Stomach (tissue), 4 donors: ENCODE data around the gene FCRL1.

ENCODE experiments used
- EP300 ChIP-seq: sonication (generic); formaldehyde crosslinking; IDR thresholded peaks from one replicate; pipeline ENCODE4 v1.6.1; 2017; ENCODE audit warnings: antibody characterized with exemption
- TF ChIP-seq, protein P1 (sequence below), 7 experiments: fragments of 450-650 bp in 4 of 7; fragments of 200-600 bp in 3 of 7; sonication (generic) in 3 of 7; IDR thresholded peaks; one replicate each; pipeline ENCODE4 v1.5.1; 2016 to 2019; ENCODE audit warnings: antibody characterized with exemption in 7 of 7, control low read depth in 2 of 7, mild to moderate bottlenecking in 1 of 7

DNA sequence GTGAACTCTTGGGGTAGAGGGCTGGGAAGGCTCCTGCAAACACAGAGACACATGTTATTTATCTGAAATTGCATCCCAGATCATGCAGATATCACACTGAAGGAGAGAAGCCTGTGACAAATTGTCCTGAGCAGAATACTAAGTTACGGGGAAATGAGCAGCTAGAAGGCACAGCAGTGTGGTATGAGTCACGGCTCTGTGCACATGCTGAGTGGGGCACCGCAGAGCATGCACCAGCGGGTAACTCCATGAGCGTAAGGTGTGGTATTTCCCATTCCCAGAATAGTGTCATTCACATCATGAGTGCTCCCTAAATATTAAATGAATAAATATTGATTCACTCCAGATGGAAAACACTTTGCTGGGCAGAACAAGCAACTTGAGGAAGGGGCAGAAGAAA, 21.7 kb downstream of the FCRL1 start:
- TF ChIP-seq, protein P1, sequence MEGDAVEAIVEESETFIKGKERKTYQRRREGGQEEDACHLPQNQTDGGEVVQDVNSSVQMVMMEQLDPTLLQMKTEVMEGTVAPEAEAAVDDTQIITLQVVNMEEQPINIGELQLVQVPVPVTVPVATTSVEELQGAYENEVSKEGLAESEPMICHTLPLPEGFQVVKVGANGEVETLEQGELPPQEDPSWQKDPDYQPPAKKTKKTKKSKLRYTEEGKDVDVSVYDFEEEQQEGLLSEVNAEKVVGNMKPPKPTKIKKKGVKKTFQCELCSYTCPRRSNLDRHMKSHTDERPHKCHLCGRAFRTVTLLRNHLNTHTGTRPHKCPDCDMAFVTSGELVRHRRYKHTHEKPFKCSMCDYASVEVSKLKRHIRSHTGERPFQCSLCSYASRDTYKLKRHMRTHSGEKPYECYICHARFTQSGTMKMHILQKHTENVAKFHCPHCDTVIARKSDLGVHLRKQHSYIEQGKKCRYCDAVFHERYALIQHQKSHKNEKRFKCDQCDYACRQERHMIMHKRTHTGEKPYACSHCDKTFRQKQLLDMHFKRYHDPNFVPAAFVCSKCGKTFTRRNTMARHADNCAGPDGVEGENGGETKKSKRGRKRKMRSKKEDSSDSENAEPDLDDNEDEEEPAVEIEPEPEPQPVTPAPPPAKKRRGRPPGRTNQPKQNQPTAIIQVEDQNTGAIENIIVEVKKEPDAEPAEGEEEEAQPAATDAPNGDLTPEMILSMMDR (IDR thresholded peaks at IDR 0.05) = no peak
- TF ChIP-seq EP300 = no peak
